SK-N-SH treated with all-trans-retinoic acid at 6 μM for 48 hours (cell line): ENCODE measurements around the gene NEGR1.

Experiments used
- ARNTL ChIP-seq: fragments of 450-650 bp; formaldehyde crosslinking; IDR thresholded peaks from 2 replicates; pipeline ENCODE4 v1.5.0; 2020; ENCODE audit warnings: low read depth, mild to moderate bottlenecking, moderate library complexity, borderline replicate concordance
- CSRNP3 ChIP-seq: fragments of 250-450 bp; sonication (Bioruptor Pico); IDR thresholded peaks from 2 replicates; pipeline ENCODE4 v1.5.1; 2021; ENCODE audit warnings: mild to moderate bottlenecking, moderate library complexity
- PPARA ChIP-seq: fragments of 250-450 bp; sonication (Bioruptor Pico); IDR thresholded peaks from 2 replicates; pipeline ENCODE4 v1.5.0; 2020; ENCODE audit warnings: mild to moderate bottlenecking, borderline replicate concordance
- ZFP30 ChIP-seq: fragments of 450-650 bp; formaldehyde crosslinking; IDR thresholded peaks from 2 replicates; pipeline ENCODE4 v1.5.0; 2022; ENCODE audit warnings: mild to moderate bottlenecking, moderate library complexity
- ZNF565 ChIP-seq: fragments of 450-650 bp; formaldehyde crosslinking; conservative IDR thresholded peaks from 2 replicates; pipeline ENCODE4 v1.5.0; 2020; ENCODE audit warnings: low read depth, mild to moderate bottlenecking, moderate library complexity
- ZNF70 ChIP-seq: fragments of 450-650 bp; formaldehyde crosslinking; IDR thresholded peaks from 2 replicates; pipeline ENCODE4 v1.5.0; 2020; ENCODE audit warnings: mild to moderate bottlenecking, moderate library complexity
- TF ChIP-seq, protein P1 (sequence below): fragments of 250-450 bp; sonication (Bioruptor Pico); IDR thresholded peaks from 2 replicates; pipeline ENCODE4 v1.5.1; 2020; ENCODE audit warnings: low read depth, mild to moderate bottlenecking, moderate library complexity
- TF ChIP-seq, protein P2 (sequence below): fragments of 250-450 bp; sonication (Bioruptor Pico); IDR thresholded peaks from 2 replicates; pipeline ENCODE4 v1.8.0; 2021; ENCODE audit warnings: low read depth, mild to moderate bottlenecking, moderate library complexity, borderline replicate concordance
- TF ChIP-seq, protein P3 (sequence below): fragments of 250-450 bp; sonication (Bioruptor Pico); IDR thresholded peaks from 2 replicates; pipeline ENCODE4 v1.5.0; 2020; ENCODE audit warnings: mild to moderate bottlenecking, moderate library complexity

- TF ChIP-seq PPARA, result no peak
- TF ChIP-seq ZNF70 (CRISPR knock-in tag), result no peak
- no peak for TF ChIP-seq CSRNP3 (CRISPR knock-in tag)
- TF ChIP-seq, protein P1, sequence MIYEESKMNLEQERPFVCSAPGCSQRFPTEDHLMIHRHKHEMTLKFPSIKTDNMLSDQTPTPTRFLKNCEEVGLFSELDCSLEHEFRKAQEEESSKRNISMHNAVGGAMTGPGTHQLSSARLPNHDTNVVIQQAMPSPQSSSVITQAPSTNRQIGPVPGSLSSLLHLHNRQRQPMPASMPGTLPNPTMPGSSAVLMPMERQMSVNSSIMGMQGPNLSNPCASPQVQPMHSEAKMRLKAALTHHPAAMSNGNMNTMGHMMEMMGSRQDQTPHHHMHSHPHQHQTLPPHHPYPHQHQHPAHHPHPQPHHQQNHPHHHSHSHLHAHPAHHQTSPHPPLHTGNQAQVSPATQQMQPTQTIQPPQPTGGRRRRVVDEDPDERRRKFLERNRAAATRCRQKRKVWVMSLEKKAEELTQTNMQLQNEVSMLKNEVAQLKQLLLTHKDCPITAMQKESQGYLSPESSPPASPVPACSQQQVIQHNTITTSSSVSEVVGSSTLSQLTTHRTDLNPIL (CRISPR knock-in tag), result no peak
- TF ChIP-seq, protein P2, sequence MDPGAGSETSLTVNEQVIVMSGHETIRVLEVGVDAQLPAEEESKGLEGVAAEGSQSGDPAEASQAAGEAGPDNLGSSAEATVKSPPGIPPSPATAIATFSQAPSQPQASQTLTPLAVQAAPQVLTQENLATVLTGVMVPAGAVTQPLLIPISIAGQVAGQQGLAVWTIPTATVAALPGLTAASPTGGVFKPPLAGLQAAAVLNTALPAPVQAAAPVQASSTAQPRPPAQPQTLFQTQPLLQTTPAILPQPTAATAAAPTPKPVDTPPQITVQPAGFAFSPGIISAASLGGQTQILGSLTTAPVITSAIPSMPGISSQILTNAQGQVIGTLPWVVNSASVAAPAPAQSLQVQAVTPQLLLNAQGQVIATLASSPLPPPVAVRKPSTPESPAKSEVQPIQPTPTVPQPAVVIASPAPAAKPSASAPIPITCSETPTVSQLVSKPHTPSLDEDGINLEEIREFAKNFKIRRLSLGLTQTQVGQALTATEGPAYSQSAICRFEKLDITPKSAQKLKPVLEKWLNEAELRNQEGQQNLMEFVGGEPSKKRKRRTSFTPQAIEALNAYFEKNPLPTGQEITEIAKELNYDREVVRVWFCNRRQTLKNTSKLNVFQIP (CRISPR knock-in tag), result no peak
- TF ChIP-seq, protein P3, sequence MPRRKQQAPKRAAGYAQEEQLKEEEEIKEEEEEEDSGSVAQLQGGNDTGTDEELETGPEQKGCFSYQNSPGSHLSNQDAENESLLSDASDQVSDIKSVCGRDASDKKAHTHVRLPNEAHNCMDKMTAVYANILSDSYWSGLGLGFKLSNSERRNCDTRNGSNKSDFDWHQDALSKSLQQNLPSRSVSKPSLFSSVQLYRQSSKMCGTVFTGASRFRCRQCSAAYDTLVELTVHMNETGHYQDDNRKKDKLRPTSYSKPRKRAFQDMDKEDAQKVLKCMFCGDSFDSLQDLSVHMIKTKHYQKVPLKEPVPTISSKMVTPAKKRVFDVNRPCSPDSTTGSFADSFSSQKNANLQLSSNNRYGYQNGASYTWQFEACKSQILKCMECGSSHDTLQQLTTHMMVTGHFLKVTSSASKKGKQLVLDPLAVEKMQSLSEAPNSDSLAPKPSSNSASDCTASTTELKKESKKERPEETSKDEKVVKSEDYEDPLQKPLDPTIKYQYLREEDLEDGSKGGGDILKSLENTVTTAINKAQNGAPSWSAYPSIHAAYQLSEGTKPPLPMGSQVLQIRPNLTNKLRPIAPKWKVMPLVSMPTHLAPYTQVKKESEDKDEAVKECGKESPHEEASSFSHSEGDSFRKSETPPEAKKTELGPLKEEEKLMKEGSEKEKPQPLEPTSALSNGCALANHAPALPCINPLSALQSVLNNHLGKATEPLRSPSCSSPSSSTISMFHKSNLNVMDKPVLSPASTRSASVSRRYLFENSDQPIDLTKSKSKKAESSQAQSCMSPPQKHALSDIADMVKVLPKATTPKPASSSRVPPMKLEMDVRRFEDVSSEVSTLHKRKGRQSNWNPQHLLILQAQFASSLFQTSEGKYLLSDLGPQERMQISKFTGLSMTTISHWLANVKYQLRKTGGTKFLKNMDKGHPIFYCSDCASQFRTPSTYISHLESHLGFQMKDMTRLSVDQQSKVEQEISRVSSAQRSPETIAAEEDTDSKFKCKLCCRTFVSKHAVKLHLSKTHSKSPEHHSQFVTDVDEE (CRISPR knock-in tag), result no peak
- TF ChIP-seq ZFP30, result no peak
- no peak for TF ChIP-seq ARNTL (CRISPR knock-in tag)
- no peak for TF ChIP-seq ZNF565 (CRISPR knock-in tag)
These were observed 431.4 kb downstream of the NEGR1 start for GRCh38 chr1:71850936-71851335.
